GM23338 (cell line): Measurements from ENCODE around the gene SETD4. TPM values are rescaled to one million over a fixed set of nuclear protein-coding genes. Genes with fewer than 3 reads are reported as not detected.

Source experiments
- ATAC-seq: fragments of 200-7000 bp; cut with Tn5 transposase; 3 replicates; pipeline ENCODE4 v1.9.1; 2020
- DNase-seq: peaks from one replicate; pipeline ENCODE4 v3.0.0-alpha.2; 2015; ENCODE audit warnings: low spot score
- H2AFZ ChIP-seq: fragments of 200-600 bp; sonication (generic); 2 replicates; pipeline ENCODE4 v1.8.0; 2016; ENCODE audit warnings: antibody characterized with exemption, mild to moderate bottlenecking, moderate library complexity
- H3F3A ChIP-seq: fragments of 200-600 bp; sonication (generic); replicated peaks from 2 replicates; pipeline ENCODE4 v1.8.0; 2017; ENCODE audit warnings: antibody characterized with exemption, mixed run types, low read depth
- H3K27ac ChIP-seq: fragments of 200-600 bp; sonication (generic); 2 replicates; pipeline ENCODE4 v1.6.1; 2016; ENCODE audit warnings: low read depth
- H3K27me3 ChIP-seq: fragments of 200-600 bp; sonication (generic); 2 replicates; pipeline ENCODE4 v1.8.0; 2016; ENCODE audit warnings: mild to moderate bottlenecking, mixed run types, moderate library complexity; ENCODE audit not compliant: insufficient read depth
- H3K36me3 ChIP-seq: fragments of 200-600 bp; sonication (generic); 2 replicates; pipeline ENCODE4 v1.8.0; 2016; ENCODE audit warnings: mild to moderate bottlenecking; ENCODE audit not compliant: insufficient read depth
- H3K4me1 ChIP-seq: fragments of 200-600 bp; sonication (generic); 2 replicates; pipeline ENCODE4 v1.8.0; 2016; ENCODE audit warnings: mild to moderate bottlenecking, moderate library complexity; ENCODE audit not compliant: insufficient read depth
- H3K4me2 ChIP-seq: fragments of 200-600 bp; sonication (generic); 2 replicates; pipeline ENCODE4 v1.7.1; 2017; ENCODE audit warnings: mixed run types
- H3K4me3 ChIP-seq: fragments of 200-600 bp; sonication (generic); 2 replicates; pipeline ENCODE4 v1.6.1; 2016; ENCODE audit warnings: mixed run types
- H3K79me2 ChIP-seq: fragments of 200-600 bp; sonication (generic); replicated peaks from 2 replicates; pipeline ENCODE4 v1.8.0; 2017; ENCODE audit warnings: mild to moderate bottlenecking; ENCODE audit not compliant: insufficient read depth
- H3K9me2 ChIP-seq: fragments of 200-600 bp; sonication (generic); 2 replicates; pipeline ENCODE4 v1.8.0; 2017; ENCODE audit not compliant: insufficient read depth
- H4K20me1 ChIP-seq: fragments of 200-600 bp; sonication (generic); replicated peaks from 2 replicates; pipeline ENCODE4 v1.8.0; 2017; ENCODE audit warnings: mild to moderate bottlenecking; ENCODE audit not compliant: insufficient read depth
- H3K27ac Mint-ChIP-seq: 2 replicates; pipeline ENCODE4 v1.8.0; 2020; ENCODE audit warnings: inconsistent platforms, mild to moderate bottlenecking, moderate library complexity, mixed read lengths
- H3K27me3 Mint-ChIP-seq: 3 replicates; pipeline ENCODE4 v1.8.0; 2022; ENCODE audit warnings: low read depth, mild to moderate bottlenecking, moderate library complexity, mixed read lengths, inconsistent platforms; ENCODE audit not compliant: insufficient read depth, poor library complexity
- H3K36me3 Mint-ChIP-seq: 3 replicates; pipeline ENCODE4 v1.8.0; 2021; ENCODE audit warnings: low read depth, mild to moderate bottlenecking, inconsistent platforms, moderate library complexity, mixed read lengths
- H3K4me1 Mint-ChIP-seq: 3 replicates; pipeline ENCODE4 v1.8.0; 2020; ENCODE audit warnings: mild to moderate bottlenecking, inconsistent platforms, mixed read lengths
- H3K4me3 Mint-ChIP-seq: 3 replicates; pipeline ENCODE4 v1.8.0; 2021; ENCODE audit warnings: moderate library complexity, mild to moderate bottlenecking, inconsistent platforms, mixed read lengths
- H3K9me3 Mint-ChIP-seq: 3 replicates; pipeline ENCODE4 v1.8.0; 2020; ENCODE audit warnings: moderate library complexity, mild to moderate bottlenecking, inconsistent platforms, mixed read lengths
- CREB1 ChIP-seq: fragments of 250-450 bp; sonication (Bioruptor Pico); IDR thresholded peaks from 2 replicates; pipeline ENCODE4 v1.5.0; 2020; ENCODE audit warnings: low read depth, mild to moderate bottlenecking, moderate library complexity
- EZH2 ChIP-seq: fragments of 200-600 bp; sonication (generic); IDR thresholded peaks from one replicate; pipeline ENCODE4 v1.8.0; 2017; ENCODE audit warnings: antibody characterized with exemption, mild to moderate bottlenecking, low read depth; ENCODE audit not compliant: unreplicated experiment
- EZH2phosphoT487 ChIP-seq: fragments of 200-600 bp; sonication (generic); IDR thresholded peaks from one replicate; pipeline ENCODE4 v1.8.1; 2018; ENCODE audit warnings: antibody characterized with exemption; ENCODE audit not compliant: unreplicated experiment
- JUNB ChIP-seq: IDR thresholded peaks from one replicate; pipeline ENCODE4 v1.6.1; 2016; ENCODE audit warnings: antibody characterized with exemption; ENCODE audit not compliant: unreplicated experiment
- NANOG ChIP-seq: IDR thresholded peaks from 2 replicates; pipeline ENCODE4 v1.6.1; 2016; ENCODE audit warnings: antibody characterized with exemption, borderline replicate concordance
- POLR2AphosphoS5 ChIP-seq: IDR thresholded peaks from 2 replicates; pipeline ENCODE4 v1.6.1; 2016; ENCODE audit warnings: antibody characterized with exemption, low read depth
- ZNF114 ChIP-seq: fragments of 250-450 bp; sonication (Bioruptor Pico); IDR thresholded peaks from 2 replicates; pipeline ENCODE4 v1.5.0; 2020; ENCODE audit warnings: mild to moderate bottlenecking, moderate library complexity
- ZNF331 ChIP-seq: fragments of 250-450 bp; sonication (Bioruptor Pico); IDR thresholded peaks from 2 replicates; pipeline ENCODE4 v1.5.0; 2020; ENCODE audit warnings: low read depth, mild to moderate bottlenecking, moderate library complexity
- polyA plus RNA-seq: library from polyadenylated mRNA; unstranded; fragments of >200 nt; fragmentation: Nextera tagmentation; extraction: Ambion mirVana; gene quantifications from 2 replicates; pipeline ENCODE4 v1.2.1, GENCODE V29; 2016
- total RNA-seq: library from RNA; depleted of rRNA; stranded (reverse); fragments of >200 nt; shearing (Covaris generic); gene quantifications from 2 replicates; pipeline ENCODE4 v1.2.3, GENCODE V29; 2014
- TF ChIP-seq, protein P1 (sequence below), 2 experiments: fragments of 200-600 bp in 1 of 2; sonication (generic) in 1 of 2; conservative IDR thresholded peaks; 2 replicates each; pipeline versions ENCODE4 v1.5.1 to v1.6.1; 2016 to 2017; ENCODE audit warnings: antibody characterized with exemption in 2 of 2, low read depth in 2 of 2, mild to moderate bottlenecking in 2 of 2, moderate library complexity in 1 of 2
- TF ChIP-seq, protein P2 (sequence below): IDR thresholded peaks from one replicate; pipeline ENCODE4 v1.6.1; 2018; ENCODE audit warnings: antibody characterized with exemption; ENCODE audit not compliant: unreplicated experiment
- TF ChIP-seq, protein P3 (sequence below): IDR thresholded peaks from 2 replicates; pipeline ENCODE4 v1.6.1; 2016; ENCODE audit warnings: antibody characterized with exemption

SETD4 gene
- total and polyA plus RNA-seq, 2 experiments from 2014 or later = 32.5 to 45.1 TPM

DNA sequence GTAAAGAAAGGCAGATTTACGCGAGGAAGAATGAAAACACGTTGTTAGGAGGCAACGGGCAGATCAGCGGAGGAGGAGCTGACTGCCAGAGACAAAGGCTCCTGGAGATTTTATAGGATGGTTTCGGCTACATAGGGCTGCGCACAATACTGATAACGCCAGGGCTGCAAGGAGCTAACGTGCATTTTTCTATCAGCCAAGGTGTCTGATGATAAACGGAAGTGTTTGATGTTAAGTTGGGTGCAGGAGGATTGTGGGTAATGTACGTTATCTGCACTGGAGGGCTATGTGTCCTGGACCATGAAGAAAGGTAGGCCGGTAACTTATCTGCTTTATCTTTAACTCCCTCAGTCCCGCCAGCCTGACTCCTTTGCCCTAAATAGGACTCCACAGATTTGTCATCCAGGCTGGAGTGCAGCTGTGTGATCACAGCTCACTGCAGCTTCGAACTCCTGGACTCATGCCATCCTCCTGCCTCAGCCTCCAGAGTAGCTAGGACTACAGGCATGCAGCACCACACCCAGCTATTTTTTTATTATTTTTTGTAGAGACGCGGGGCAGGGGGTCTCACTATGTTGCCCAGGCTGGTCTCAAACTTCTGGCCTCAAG, 29.6 kb downstream of the SETD4 start:
- DNase-seq (no peak), ATAC-seq (no peak)
- peaks cover 5% of the 10 kb centered on the region; the same call in 2 of the 3 replicates for H3K9me3 Mint-ChIP-seq
- no peak overlapping the region for H2AFZ ChIP-seq
- H3F3A ChIP-seq = peaks cover 28% of the 10 kb centered on the region; the same call in 1 of the 2 replicates
- H3K4me3 ChIP-seq = no peak overlapping the region
- peaks cover 3% of the 10 kb centered on the region; the same call in 1 of the 2 replicates for H4K20me1 ChIP-seq
- no peaks in the 10 kb centered on the region for H3K79me2 ChIP-seq
- H3K9me2 ChIP-seq = no peaks in the 10 kb centered on the region
- TF ChIP-seq POLR2AphosphoS5 (no peak), ZNF331 (CRISPR knock-in tag) (no peak), NANOG (no peak)
- H3K4me3 Mint-ChIP-seq = no peak overlapping the region
- peaks cover 12% of the 10 kb centered on the region for H3K4me1 ChIP-seq
- H3K36me3 ChIP-seq = 0 out of 2 replicates have a peak, but pooled peaks cover under 1% of the 10 kb centered on the region
- H3K27me3 Mint-ChIP-seq = peaks cover 6% of the 10 kb centered on the region
- H3K4me1 Mint-ChIP-seq = peaks cover 10% of the 10 kb centered on the region
- H3K4me2 ChIP-seq = no peak overlapping the region
- H3K27me3 ChIP-seq = no peaks in the 10 kb centered on the region
- no peak overlapping the region for H3K27ac ChIP-seq
- H3K27ac Mint-ChIP-seq = no peak overlapping the region
- peaks cover 27% of the 10 kb centered on the region for H3K36me3 Mint-ChIP-seq

DNA sequence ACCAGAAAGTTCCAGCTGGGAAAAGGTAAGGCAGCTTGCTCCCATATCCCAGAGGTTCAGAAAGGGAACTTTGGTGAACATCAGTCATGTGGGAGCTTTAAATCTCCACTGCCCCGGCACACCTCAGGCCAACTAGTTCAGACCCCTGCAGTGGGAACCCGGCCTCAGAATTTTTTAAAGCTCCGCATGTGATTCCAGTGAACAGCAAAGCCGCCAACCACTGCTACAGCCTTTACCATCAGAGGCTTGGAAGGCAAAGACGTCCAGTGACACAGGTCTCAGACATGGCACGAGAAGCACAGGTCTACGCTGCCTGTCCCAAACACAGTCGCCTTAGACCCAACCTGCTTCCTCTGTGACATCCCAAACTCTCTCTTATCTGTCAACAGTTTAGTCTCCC, 31.0 kb downstream of the SETD4 start:
- peaks cover 6% of the 10 kb centered on the region; the same call in 1 of the 2 replicates for H3K4me1 ChIP-seq
- Mint-ChIP-seq H3K27me3 (peaks cover 6% of the 10 kb centered on the region), H3K9me3 (peaks cover 5% of the 10 kb centered on the region; the same call in 2 of the 3 replicates), H3K4me1 (peaks cover 7% of the 10 kb centered on the region), H3K4me3 (no peak overlapping the region), H3K27ac (no peak overlapping the region), H3K36me3 (peaks cover 13% of the 10 kb centered on the region)
- H2AFZ ChIP-seq = no peak overlapping the region
- peaks cover 17% of the 10 kb centered on the region; the same call in 1 of the 2 replicates for H3F3A ChIP-seq
- H3K36me3 ChIP-seq = no peaks in the 10 kb centered on the region
- H3K4me3 ChIP-seq = no peak overlapping the region
- H4K20me1 ChIP-seq = peaks cover under 1% of the 10 kb centered on the region; the same call in 1 of the 2 replicates
- H3K79me2 ChIP-seq = no peaks in the 10 kb centered on the region
- H3K9me2 ChIP-seq = no peaks in the 10 kb centered on the region
- ATAC-seq (no peak), DNase-seq (no peak)
- no peaks in the 10 kb centered on the region for H3K27me3 ChIP-seq
- no peak overlapping the region for H3K4me2 ChIP-seq
- H3K27ac ChIP-seq = no peak overlapping the region
- no peak for TF ChIP-seq POLR2AphosphoS5
- TF ChIP-seq, protein P1, sequence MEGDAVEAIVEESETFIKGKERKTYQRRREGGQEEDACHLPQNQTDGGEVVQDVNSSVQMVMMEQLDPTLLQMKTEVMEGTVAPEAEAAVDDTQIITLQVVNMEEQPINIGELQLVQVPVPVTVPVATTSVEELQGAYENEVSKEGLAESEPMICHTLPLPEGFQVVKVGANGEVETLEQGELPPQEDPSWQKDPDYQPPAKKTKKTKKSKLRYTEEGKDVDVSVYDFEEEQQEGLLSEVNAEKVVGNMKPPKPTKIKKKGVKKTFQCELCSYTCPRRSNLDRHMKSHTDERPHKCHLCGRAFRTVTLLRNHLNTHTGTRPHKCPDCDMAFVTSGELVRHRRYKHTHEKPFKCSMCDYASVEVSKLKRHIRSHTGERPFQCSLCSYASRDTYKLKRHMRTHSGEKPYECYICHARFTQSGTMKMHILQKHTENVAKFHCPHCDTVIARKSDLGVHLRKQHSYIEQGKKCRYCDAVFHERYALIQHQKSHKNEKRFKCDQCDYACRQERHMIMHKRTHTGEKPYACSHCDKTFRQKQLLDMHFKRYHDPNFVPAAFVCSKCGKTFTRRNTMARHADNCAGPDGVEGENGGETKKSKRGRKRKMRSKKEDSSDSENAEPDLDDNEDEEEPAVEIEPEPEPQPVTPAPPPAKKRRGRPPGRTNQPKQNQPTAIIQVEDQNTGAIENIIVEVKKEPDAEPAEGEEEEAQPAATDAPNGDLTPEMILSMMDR (conservative IDR thresholded peaks at IDR 0.05; ENCODE audit: low read depth in 2 of 2) = no peak
- TF ChIP-seq EZH2 = no peak
- no peak for TF ChIP-seq CREB1 (CRISPR knock-in tag)
- TF ChIP-seq, protein P2, sequence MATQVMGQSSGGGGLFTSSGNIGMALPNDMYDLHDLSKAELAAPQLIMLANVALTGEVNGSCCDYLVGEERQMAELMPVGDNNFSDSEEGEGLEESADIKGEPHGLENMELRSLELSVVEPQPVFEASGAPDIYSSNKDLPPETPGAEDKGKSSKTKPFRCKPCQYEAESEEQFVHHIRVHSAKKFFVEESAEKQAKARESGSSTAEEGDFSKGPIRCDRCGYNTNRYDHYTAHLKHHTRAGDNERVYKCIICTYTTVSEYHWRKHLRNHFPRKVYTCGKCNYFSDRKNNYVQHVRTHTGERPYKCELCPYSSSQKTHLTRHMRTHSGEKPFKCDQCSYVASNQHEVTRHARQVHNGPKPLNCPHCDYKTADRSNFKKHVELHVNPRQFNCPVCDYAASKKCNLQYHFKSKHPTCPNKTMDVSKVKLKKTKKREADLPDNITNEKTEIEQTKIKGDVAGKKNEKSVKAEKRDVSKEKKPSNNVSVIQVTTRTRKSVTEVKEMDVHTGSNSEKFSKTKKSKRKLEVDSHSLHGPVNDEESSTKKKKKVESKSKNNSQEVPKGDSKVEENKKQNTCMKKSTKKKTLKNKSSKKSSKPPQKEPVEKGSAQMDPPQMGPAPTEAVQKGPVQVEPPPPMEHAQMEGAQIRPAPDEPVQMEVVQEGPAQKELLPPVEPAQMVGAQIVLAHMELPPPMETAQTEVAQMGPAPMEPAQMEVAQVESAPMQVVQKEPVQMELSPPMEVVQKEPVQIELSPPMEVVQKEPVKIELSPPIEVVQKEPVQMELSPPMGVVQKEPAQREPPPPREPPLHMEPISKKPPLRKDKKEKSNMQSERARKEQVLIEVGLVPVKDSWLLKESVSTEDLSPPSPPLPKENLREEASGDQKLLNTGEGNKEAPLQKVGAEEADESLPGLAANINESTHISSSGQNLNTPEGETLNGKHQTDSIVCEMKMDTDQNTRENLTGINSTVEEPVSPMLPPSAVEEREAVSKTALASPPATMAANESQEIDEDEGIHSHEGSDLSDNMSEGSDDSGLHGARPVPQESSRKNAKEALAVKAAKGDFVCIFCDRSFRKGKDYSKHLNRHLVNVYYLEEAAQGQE = no peak
- no peak for TF ChIP-seq JUNB
- no peak for TF ChIP-seq ZNF114
- no peak for TF ChIP-seq NANOG
- TF ChIP-seq ZNF331 (CRISPR knock-in tag) = no peak
- TF ChIP-seq, protein P3, sequence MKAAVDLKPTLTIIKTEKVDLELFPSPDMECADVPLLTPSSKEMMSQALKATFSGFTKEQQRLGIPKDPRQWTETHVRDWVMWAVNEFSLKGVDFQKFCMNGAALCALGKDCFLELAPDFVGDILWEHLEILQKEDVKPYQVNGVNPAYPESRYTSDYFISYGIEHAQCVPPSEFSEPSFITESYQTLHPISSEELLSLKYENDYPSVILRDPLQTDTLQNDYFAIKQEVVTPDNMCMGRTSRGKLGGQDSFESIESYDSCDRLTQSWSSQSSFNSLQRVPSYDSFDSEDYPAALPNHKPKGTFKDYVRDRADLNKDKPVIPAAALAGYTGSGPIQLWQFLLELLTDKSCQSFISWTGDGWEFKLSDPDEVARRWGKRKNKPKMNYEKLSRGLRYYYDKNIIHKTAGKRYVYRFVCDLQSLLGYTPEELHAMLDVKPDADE = no peak
- TF ChIP-seq EZH2phosphoT487 = no peak
